Activated CD4-positive, alpha-beta memory T cell treated with anti-CD3 and anti-CD28 coated beads, Interleukin-2, amount 10 ng/mL, durations not matched to agents 7 days and 5 days (primary cell): Measurements from ENCODE around the gene NRCAM. TPM values are rescaled to one million over a fixed set of nuclear protein-coding genes. Genes with fewer than 3 reads are reported as not detected.

Source experiments
- CTCF ChIA-PET: fragments of 350-600 bp; sonication (Branson Sonifier 250); formaldehyde crosslinking; loops from one replicate; lab custom pipeline; 2021; ENCODE audit warnings: antibody characterized with exemption, inconsistent platforms; lab: Charles Lee
- POLR2A ChIA-PET: fragments of 350-600 bp; sonication (Branson Sonifier 250); formaldehyde crosslinking; loops from one replicate; lab custom pipeline; 2021; ENCODE audit warnings: antibody characterized with exemption; lab: Charles Lee
- DNase-seq: peaks from one replicate; pipeline ENCODE4 v3.0.0-alpha.2; 2020
- H3K27ac Mint-ChIP-seq: one replicate; pipeline ENCODE4 v1.8.0; 2021; ENCODE audit warnings: mild to moderate bottlenecking, mixed read lengths
- H3K27me3 Mint-ChIP-seq: one replicate; pipeline ENCODE4 v1.8.0; 2021; ENCODE audit warnings: mixed read lengths
- H3K36me3 Mint-ChIP-seq: one replicate; pipeline ENCODE4 v1.8.0; 2021; ENCODE audit warnings: low read depth, mixed read lengths
- H3K4me1 Mint-ChIP-seq: one replicate; pipeline ENCODE4 v1.8.0; 2021; ENCODE audit warnings: mixed read lengths
- H3K4me3 Mint-ChIP-seq: one replicate; pipeline ENCODE4 v1.8.0; 2021; ENCODE audit warnings: mild to moderate bottlenecking, mixed read lengths
- H3K9me3 Mint-ChIP-seq: one replicate; pipeline ENCODE4 v1.8.0; 2021; ENCODE audit warnings: mixed read lengths
- total RNA-seq, 2 experiments: library from RNA; stranded (reverse); gene quantifications; one replicate each; pipeline ENCODE4 v1.2.3, GENCODE V29; 2021

The NRCAM gene
- total RNA-seq, 2 experiments from 2014 or later, result not detected

GRCh38 chr7:108311446-108312168 is 144.6 kb downstream of the NRCAM start:
- H3K27ac Mint-ChIP-seq, result no peak overlapping the region
- no peaks in the 10 kb centered on the region for H3K9me3 Mint-ChIP-seq
- CTCF ChIA-PET, result no interaction called here
- no peaks in the 10 kb centered on the region for H3K27me3 Mint-ChIP-seq
- H3K36me3 Mint-ChIP-seq, result no peaks in the 10 kb centered on the region
- POLR2A ChIA-PET, result no interaction called here
- no peaks in the 10 kb centered on the region for H3K4me1 Mint-ChIP-seq
- no peak for DNase-seq
- no peak overlapping the region for H3K4me3 Mint-ChIP-seq

- Mint-ChIP-seq H3K4me3 (no peak overlapping the region), H3K27ac (no peak overlapping the region), H3K36me3 (no peaks in the 10 kb centered on the region), H3K27me3 (no peaks in the 10 kb centered on the region), H3K9me3 (no peaks in the 10 kb centered on the region), H3K4me1 (no peaks in the 10 kb centered on the region)
- POLR2A ChIA-PET, result no interaction called here
- DNase-seq, result no peak
- CTCF ChIA-PET, result no interaction called here
Measured at GRCh38 chr7:108310351-108310750, 145.9 kb downstream of the NRCAM start.

- Mint-ChIP-seq H3K4me1 (no peaks in the 10 kb centered on the region), H3K4me3 (no peak overlapping the region), H3K9me3 (no peaks in the 10 kb centered on the region), H3K36me3 (no peaks in the 10 kb centered on the region), H3K27ac (no peak overlapping the region), H3K27me3 (peaks cover 3% of the 10 kb centered on the region)
- no peak for DNase-seq
- CTCF ChIA-PET, result no interaction called here
- POLR2A ChIA-PET, result no interaction called here
Measured at GRCh38 chr7:108308903-108309302, 147.3 kb downstream of the NRCAM start.

GRCh38 chr7:108308276-108308675 is 148.0 kb downstream of the NRCAM start:
- Mint-ChIP-seq H3K27me3 (peaks cover 4% of the 10 kb centered on the region), H3K36me3 (no peaks in the 10 kb centered on the region), H3K4me1 (no peaks in the 10 kb centered on the region), H3K27ac (no peak overlapping the region), H3K4me3 (no peak overlapping the region), H3K9me3 (no peaks in the 10 kb centered on the region)
- ChIA-PET CTCF (no interaction called here), POLR2A (no interaction called here)
- no peak for DNase-seq

- POLR2A ChIA-PET, result no interaction called here
- CTCF ChIA-PET, result interaction anchor here (0.7 kb wide), 1 partner anchor 353 kb away, joined by 3 read pairs; no protein-coding TSS in a partner anchor
- no peak overlapping the region for H3K27ac Mint-ChIP-seq
Measured at GRCh38 chr7:108307595-108307994, 148.6 kb downstream of the NRCAM start.

GRCh38 chr7:108307194-108307593 is 149.0 kb downstream of the NRCAM start:
- Mint-ChIP-seq H3K4me3 (no peak overlapping the region), H3K4me1 (no peaks in the 10 kb centered on the region), H3K27me3 (peaks cover 5% of the 10 kb centered on the region), H3K27ac (no peak overlapping the region), H3K9me3 (no peaks in the 10 kb centered on the region), H3K36me3 (no peaks in the 10 kb centered on the region)
- ChIA-PET CTCF (interaction anchor here (0.7 kb wide), 1 partner anchor 354 kb away, joined by 3 read pairs; no protein-coding TSS in a partner anchor), POLR2A (no interaction called here)
- DNase-seq, result no peak

More at GRCh38 chr7:108307595-108307994, 148.6 kb downstream of the NRCAM start:
- Mint-ChIP-seq H3K36me3 (no peaks in the 10 kb centered on the region), H3K4me3 (no peak overlapping the region), H3K9me3 (no peaks in the 10 kb centered on the region), H3K27me3 (peaks cover 5% of the 10 kb centered on the region), H3K4me1 (no peaks in the 10 kb centered on the region)
- DNase-seq, result no peak

- Mint-ChIP-seq H3K9me3 (no peaks in the 10 kb centered on the region), H3K4me1 (no peaks in the 10 kb centered on the region), H3K27me3 (peaks cover 8% of the 10 kb centered on the region), H3K27ac (no peak overlapping the region), H3K36me3 (no peaks in the 10 kb centered on the region), H3K4me3 (no peak overlapping the region)
- CTCF ChIA-PET, result no interaction called here
- POLR2A ChIA-PET, result no interaction called here
- no peak for DNase-seq
Measured at GRCh38 chr7:108303332-108303731, 152.9 kb downstream of the NRCAM start.

GRCh38 chr7:108301387-108301786 is 154.8 kb downstream of the NRCAM start:
- Mint-ChIP-seq H3K27me3 (peaks cover 10% of the 10 kb centered on the region), H3K27ac (no peak overlapping the region), H3K9me3 (no peaks in the 10 kb centered on the region), H3K4me3 (no peak overlapping the region), H3K4me1 (no peaks in the 10 kb centered on the region), H3K36me3 (no peaks in the 10 kb centered on the region)
- ChIA-PET CTCF (no interaction called here), POLR2A (no interaction called here)
- no peak for DNase-seq

- no peaks in the 10 kb centered on the region for H3K4me1 Mint-ChIP-seq
- no peak overlapping the region for H3K27ac Mint-ChIP-seq
Measured at GRCh38 chr7:108299251-108299973, 156.8 kb downstream of the NRCAM start.

GRCh38 chr7:108296911-108297310 is 159.3 kb downstream of the NRCAM start:
- Mint-ChIP-seq H3K9me3 (no peaks in the 10 kb centered on the region), H3K27ac (no peak overlapping the region), H3K36me3 (no peaks in the 10 kb centered on the region), H3K4me3 (no peak overlapping the region), H3K4me1 (no peaks in the 10 kb centered on the region), H3K27me3 (peaks cover 6% of the 10 kb centered on the region)
- POLR2A ChIA-PET, result no interaction called here
- CTCF ChIA-PET, result no interaction called here
- no peak for DNase-seq

More at GRCh38 chr7:108299251-108299973, 156.8 kb downstream of the NRCAM start:
- no peaks in the 10 kb centered on the region for H3K36me3 Mint-ChIP-seq
- H3K27me3 Mint-ChIP-seq, result peaks cover 9% of the 10 kb centered on the region
- DNase-seq, result no peak
- POLR2A ChIA-PET, result no interaction called here
- CTCF ChIA-PET, result interaction anchor here (0.6 kb wide), 1 partner anchor 60 kb away, joined by 3 read pairs; no protein-coding TSS in a partner anchor
- no peak overlapping the region for H3K4me3 Mint-ChIP-seq
- no peaks in the 10 kb centered on the region for H3K9me3 Mint-ChIP-seq

GRCh38 chr7:108294595-108294994 is 161.6 kb downstream of the NRCAM start:
- POLR2A ChIA-PET, result no interaction called here

GRCh38 chr7:108293149-108293612 is 163.1 kb downstream of the NRCAM start:
- Mint-ChIP-seq H3K4me3 (no peak overlapping the region), H3K27ac (no peak overlapping the region), H3K4me1 (no peaks in the 10 kb centered on the region), H3K9me3 (no peaks in the 10 kb centered on the region), H3K27me3 (peaks cover 6% of the 10 kb centered on the region), H3K36me3 (no peaks in the 10 kb centered on the region)
- no peak for DNase-seq
- ChIA-PET POLR2A (no interaction called here), CTCF (no interaction called here)

More at GRCh38 chr7:108294595-108294994, 161.6 kb downstream of the NRCAM start:
- H3K9me3 Mint-ChIP-seq, result no peaks in the 10 kb centered on the region
- no peak overlapping the region for H3K4me3 Mint-ChIP-seq
- no peaks in the 10 kb centered on the region for H3K4me1 Mint-ChIP-seq
- H3K36me3 Mint-ChIP-seq, result no peaks in the 10 kb centered on the region
- DNase-seq, result no peak
- H3K27me3 Mint-ChIP-seq, result peaks cover 6% of the 10 kb centered on the region
- CTCF ChIA-PET, result no interaction called here
- H3K27ac Mint-ChIP-seq, result no peak overlapping the region

- no peaks in the 10 kb centered on the region for H3K4me1 Mint-ChIP-seq
- H3K27me3 Mint-ChIP-seq, result peaks cover 6% of the 10 kb centered on the region
- ChIA-PET CTCF (no interaction called here), POLR2A (no interaction called here)
- H3K9me3 Mint-ChIP-seq, result no peaks in the 10 kb centered on the region
- H3K27ac Mint-ChIP-seq, result no peak overlapping the region
- H3K4me3 Mint-ChIP-seq, result no peak overlapping the region
- H3K36me3 Mint-ChIP-seq, result no peaks in the 10 kb centered on the region
- no peak for DNase-seq
Measured at GRCh38 chr7:108292541-108292940, 163.7 kb downstream of the NRCAM start.
